ENCODE measurements around the gene DUSP3. TPM values are rescaled to one million over a fixed set of nuclear protein-coding genes. Genes with fewer than 3 reads are reported as not detected.

DUSP3 gene
- 37.7 and 51.5 TPM in 2 replicates for total RNA-seq (2014; rRNA removed; shearing (Covaris generic))

- peak; percentile 94 for DNase-seq (ENCODE audit: low read depth)
These were observed at the start of gene DUSP3 for GRCh38 chr17:43778337-43779144. TSS of gene DUSP3 (minus strand) at chr17:43778977. CDS start at chr17:43778924, 53 bp downstream.

- no peak for DNase-seq (ENCODE audit: low read depth)
These were observed 48.8 kb upstream of the DUSP3 start for GRCh38 chr17:43827596-43827995.

DNA sequence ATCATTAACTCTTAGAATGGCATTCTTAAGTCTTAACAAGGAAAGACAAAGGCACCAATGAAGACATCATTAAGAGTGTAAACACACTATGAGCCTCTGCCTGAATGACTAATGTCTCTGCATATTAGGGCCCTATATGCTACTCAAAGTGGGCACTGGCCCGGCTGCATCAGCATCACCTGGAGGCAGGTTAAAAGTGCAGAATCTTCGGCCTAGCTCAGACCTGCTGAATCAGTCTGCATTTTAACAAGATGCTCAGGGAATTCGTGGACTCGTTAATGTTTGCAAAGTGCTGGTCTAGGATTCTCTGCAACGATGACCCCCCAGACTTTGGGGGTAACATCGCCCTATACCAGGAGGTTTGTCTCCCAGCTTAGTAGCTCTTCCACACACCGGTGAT is 47.4 kb upstream of the DUSP3 start:
- no peak for DNase-seq (ENCODE audit: low read depth)

GRCh38 chr17:43825567-43825966 is 46.8 kb upstream of the DUSP3 start:
- DNase-seq (ENCODE audit: low read depth) = no peak

- DNase-seq (ENCODE audit: low read depth) = no peak
These were observed 44.7 kb upstream of the DUSP3 start for GRCh38 chr17:43823350-43824084.

DNA sequence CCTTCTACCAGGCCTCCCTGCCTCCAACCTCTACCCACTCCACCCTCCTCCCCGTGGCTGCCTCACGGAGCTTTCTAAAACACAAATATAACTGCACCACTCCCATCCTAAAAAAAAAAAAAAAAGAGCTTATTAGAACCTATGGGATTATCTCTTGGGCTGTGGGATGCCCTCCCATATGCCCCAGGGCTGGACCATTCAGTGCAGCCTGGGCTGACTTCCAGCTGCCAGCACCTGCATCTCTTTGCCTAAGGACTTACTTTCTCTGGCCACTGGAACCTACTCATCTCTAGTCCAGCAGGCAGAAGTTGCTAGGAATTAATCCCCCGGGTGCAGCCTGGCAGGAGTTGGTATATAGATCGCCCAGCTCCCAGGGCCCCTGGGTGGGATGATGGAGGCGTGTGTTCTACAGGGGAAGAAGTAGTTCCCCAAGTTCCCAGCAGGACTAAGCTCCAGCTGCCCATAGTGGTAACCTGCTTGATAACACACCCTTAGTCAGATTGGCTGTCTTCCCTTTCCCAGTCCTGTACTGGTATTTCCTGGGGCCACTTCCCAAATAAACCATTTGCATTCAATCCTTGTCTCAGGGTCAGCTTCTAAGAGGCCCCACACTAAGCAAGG is 43.9 kb upstream of the DUSP3 start:
- DNase-seq (ENCODE audit: low read depth) = peak; percentile 21

GRCh38 chr17:43820759-43821158 is 42.0 kb upstream of the DUSP3 start:
- DNase-seq (ENCODE audit: low read depth) = no peak

- DNase-seq (ENCODE audit: low read depth) = no peak
These were observed 40.2 kb upstream of the DUSP3 start for GRCh38 chr17:43818966-43819365.

GRCh38 chr17:43817826-43818225 is 39.0 kb upstream of the DUSP3 start:
- no peak for DNase-seq (ENCODE audit: low read depth)

DNA sequence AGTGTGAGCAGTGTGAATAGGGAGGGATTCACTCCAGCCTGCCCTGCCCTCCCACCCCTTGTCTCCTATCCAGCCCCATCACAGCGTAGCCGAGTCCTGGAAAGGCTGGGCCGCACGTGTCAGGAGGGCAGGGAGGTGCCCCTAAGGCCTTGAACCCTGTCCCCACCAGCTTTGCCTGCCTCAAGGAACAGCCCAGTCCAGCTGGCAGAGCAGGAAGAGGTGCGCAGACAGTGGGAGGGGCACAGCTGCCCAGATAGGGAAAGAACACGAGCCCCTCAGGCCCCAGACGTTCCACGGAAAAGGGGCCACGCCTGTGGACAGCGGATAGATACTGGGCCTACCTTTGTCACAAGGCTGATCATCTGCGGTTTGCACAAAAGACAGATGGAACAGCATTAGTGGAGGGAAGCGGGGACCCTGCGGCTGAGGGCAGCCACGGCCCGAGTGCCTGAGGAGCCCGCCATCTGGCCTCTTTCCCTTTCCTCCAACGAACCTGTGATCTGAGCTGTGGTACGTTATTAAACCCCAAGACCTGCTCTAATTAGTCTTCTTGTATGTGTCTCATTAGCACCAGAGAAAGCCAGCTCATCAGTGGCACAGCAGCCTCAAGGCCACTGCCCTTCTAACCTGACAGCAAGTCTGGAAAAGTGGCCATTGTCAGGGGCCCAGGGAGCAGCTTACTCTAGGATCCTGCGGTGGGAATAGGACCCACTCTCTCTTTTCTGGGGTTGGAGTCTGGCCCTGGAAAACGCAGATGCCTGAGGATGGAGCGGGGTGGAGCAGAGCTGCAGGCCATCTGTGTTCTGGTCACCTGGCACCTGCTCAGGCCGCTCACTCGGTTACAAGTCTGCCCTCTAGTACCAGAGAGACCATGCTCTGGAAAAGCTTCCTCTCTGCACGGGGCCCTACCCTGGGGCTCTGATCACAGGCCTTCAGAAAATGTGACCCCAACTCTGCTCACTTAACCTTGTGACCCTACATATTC is 37.9 kb upstream of the DUSP3 start:
- DNase-seq (ENCODE audit: low read depth) = no peak

GRCh38 chr17:43814714-43815113 is 35.9 kb upstream of the DUSP3 start:
- peak; percentile 75 for DNase-seq (ENCODE audit: low read depth)

GRCh38 chr17:43814026-43814425 is 35.2 kb upstream of the DUSP3 start:
- DNase-seq (ENCODE audit: low read depth) = no peak

DNA sequence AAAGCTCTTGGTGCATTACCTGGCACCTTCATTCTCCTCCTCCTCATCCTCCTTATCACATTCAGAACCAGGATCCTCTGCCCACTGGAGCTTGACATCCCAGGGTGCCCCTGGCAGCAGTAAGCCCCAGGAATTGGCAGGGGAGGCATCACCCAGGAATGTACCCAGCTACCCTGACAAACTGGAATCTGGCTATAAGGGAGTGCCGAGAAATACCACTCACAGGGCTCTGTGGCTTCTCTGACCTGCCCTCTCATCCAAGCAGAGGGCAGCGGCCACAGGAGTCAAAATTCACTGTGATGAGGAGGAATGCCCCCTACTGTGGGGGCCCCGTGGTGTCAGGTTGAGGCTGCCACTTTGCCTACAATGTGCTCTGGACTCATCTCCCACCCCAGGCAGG is 34.6 kb upstream of the DUSP3 start:
- no peak for DNase-seq (ENCODE audit: low read depth)

DNA sequence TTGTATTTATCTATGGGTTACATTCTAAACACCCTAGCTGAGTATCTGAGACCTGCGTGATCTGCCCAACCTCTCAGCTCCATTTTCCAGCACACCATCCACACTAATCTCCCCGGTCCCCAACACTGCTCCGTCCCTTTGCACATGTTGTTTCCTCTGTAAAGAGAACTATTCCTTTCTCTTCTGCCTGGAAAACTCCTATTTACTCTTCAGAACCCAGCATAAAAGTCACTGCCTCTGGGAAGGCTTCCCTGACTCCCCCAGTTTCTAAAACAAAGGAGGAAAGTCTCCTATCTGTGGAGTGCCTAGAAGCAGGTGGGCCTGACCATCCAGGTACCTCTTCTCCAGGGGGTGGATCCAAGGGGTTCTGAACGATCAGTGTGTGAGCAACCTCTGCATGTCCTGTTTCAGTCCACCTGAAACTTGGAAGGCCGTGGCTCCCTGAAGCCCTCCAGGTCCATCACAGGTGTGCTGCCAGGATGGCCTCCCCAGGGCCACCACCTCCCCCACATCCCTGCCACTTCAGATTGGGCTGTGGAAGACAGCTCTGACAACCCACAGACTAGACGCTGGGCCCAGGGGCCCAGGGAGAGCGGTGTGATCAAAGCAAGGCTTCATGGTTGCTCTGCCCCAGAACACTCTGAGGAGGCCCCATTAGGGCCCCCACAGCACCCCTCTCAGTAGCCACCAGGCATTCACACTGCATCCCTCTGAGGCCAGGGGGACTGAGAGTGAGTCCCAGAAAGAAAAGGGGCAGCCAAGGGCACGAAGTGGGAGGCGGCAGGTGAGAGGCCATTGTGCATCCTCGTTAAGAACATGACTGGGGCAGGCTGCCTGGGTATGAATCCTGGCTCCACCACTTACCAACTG is 33.9 kb upstream of the DUSP3 start:
- DNase-seq (ENCODE audit: low read depth) = no peak

- no peak for DNase-seq (ENCODE audit: low read depth)
These were observed 32.0 kb upstream of the DUSP3 start for GRCh38 chr17:43810823-43811222.

- DNase-seq (ENCODE audit: low read depth) = no peak
These were observed 31.5 kb upstream of the DUSP3 start for GRCh38 chr17:43810226-43810715.

DNA sequence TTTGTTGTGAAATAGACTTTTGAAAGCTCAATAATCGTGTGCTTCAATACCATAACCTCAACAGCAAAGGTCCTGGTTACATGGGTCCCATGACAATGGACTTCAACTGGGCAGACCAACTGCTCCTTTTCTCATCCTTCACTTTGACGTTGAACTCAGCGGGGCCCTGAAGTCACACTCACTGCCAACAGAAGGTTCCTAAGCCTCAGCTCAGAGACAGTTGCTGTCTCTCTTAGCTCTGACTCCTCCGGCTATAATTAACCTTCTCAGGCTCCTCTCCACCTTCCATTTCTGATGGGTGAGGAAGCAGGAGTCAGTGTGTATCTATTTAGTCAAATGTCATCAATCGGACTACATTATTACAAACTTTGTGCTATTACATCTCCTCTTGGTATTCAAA is 30.3 kb upstream of the DUSP3 start:
- no peak for DNase-seq (ENCODE audit: low read depth)

- DNase-seq (ENCODE audit: low read depth) = no peak
These were observed 29.3 kb upstream of the DUSP3 start for GRCh38 chr17:43808076-43808475.

DNA sequence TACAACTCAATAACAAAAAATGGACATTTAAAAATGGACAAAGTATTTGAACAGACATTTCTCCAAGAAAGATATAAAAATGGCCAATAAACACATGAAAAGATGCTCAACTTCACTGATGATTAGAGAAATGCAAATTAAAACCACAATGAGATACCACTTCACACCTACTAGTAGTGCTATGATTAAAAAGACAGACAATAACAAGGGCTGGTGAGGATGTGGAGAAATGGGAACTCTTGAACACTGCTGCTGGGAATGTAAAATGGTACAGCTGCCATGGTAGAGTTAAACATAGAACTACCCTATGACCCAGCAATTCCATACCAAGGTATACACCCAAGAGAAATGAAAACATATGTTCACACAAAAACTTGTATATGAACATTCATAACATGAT is 26.3 kb upstream of the DUSP3 start:
- no peak for DNase-seq (ENCODE audit: low read depth)

DNA sequence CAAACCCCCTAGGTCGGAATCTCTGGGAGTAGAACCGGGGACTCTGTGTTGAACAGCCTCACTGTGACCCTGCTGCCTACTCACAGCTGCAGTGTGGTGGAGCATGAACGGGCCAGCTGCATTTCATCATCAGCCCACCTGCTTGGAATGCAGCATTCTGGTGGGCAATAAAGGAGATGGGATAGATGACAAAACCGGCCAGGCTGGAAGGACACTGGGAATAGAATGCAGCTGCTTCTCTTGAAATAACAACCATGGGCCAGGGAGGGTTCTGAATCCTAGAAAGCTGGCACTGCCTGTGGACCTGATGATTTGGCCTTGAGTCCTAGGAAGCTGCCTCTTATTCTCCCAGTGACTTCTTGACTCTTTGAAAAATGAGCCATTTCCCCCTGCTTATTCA is 25.0 kb upstream of the DUSP3 start:
- DNase-seq (ENCODE audit: low read depth) = no peak
